Activated T-helper 9 cell treated with anti-CD3 and anti-CD28 coated beads, Interleukin-2, amount 50 U/mL, for 16 hours (primary cell): ENCODE results near the gene ZNF787.

Source experiments
- DNase-seq: peaks from one replicate; pipeline ENCODE4 v3.0.0-alpha.2; 2020; ENCODE audit warnings: low read depth

Gene ZNF787

DNA sequence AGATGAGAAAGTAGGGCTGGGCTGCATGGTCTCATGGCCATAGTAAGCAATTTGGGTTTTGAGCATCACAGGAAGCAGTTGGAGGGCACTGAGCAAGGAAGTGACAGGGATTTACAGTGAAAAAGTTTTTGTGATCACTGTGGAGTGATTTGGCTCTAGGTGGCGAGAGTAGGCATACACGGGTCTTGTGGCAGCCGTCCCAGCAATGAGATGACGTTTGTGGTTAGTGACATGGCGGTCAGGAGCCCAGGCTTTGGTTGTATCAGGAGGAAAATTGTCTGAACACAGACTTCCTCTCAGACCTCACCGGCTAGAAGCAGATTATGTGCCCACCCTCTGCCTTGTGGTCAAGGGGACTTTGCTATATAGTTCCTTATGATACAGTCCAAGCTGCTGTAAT lies 23.3 kb upstream of the ZNF787 start:
- DNase-seq = no peak

GRCh38 chr19:56142897-56143434 lies 21.9 kb upstream of the ZNF787 start:
- no peak for DNase-seq

- no peak for DNase-seq
Measured at GRCh38 chr19:56142087-56142787, 21.1 kb upstream of the ZNF787 start.

GRCh38 chr19:56141417-56141993 lies 20.4 kb upstream of the ZNF787 start:
- no peak for DNase-seq

- DNase-seq = peak; percentile 99
Measured at GRCh38 chr19:56140583-56141416, 19.7 kb upstream of the ZNF787 start, which contains the start of gene ZNF444. Gene ZNF444 (plus strand): TSS chr19:56141287. CDS start chr19:56146912, 5,625 bp downstream.

DNA sequence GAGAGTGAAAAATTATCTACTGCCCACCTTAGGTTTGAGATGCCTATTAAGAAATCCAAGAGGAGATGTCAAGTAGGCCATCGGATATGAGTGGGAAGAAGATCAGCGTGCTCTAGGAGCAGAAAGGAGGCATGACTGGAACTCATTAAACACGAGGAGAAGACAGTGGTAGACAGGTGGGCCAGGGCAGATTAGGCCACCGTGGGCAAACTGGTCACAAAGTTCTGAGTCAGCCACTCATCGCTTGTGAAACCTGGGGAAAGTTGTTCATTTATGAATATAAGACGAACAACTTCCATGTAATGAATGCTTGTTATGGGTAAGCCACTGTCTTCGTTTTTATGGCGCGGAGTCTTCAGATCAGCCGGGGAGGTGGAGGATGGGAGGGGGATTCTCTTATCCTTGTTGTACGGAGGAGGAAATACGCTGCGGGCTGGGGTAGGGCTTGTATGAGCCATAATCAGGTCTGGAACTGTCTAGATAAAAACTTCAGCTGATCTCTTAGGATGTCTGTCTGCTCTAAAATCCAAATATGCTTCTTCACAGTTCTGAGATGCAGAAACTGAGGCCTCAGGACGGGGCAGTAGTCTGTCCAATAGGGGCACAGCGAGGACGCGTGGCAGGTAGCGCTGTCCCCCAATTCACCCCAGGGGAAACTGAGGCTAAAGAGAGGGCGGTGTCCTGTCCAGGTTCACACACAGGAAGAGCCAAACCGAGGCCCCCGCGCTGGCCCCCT lies 18.9 kb upstream of the ZNF787 start:
- no peak for DNase-seq

DNA sequence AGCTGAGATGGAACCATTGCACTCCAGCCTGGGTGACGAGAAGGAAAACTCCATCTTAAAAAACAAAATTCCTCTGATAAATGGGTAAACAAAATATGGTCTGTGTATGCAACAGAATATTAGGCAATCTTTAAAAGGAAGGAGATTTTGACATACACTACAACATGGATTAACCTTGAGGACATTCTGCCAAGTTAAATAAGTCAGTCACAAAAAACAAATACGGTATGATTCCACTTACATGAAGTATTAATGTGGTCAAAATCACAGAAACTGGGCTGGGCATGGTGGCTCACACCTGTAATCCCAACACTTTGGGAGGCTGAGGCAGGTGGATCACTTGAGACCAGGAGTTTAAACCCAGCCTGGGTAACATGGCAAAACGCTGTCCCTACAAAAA lies 17.0 kb upstream of the ZNF787 start:
- DNase-seq = no peak

GRCh38 chr19:56137405-56137804 lies 16.3 kb upstream of the ZNF787 start:
- DNase-seq = no peak

- DNase-seq = no peak
Measured at GRCh38 chr19:56136362-56136761, 15.3 kb upstream of the ZNF787 start.

DNA sequence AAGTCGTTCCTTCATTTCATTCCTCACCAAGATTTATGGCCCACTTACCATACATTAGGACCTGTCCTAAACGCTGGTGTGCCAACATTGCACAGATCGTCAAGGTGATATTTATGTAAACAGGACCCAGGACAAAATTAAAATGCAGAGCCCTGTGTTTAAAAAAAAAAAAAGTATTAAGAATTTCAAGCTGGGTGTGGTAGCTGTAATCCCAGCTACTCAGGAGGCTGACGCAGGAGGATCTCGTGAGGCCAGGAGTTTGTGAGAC lies 13.5 kb upstream of the ZNF787 start:
- no peak for DNase-seq

DNA sequence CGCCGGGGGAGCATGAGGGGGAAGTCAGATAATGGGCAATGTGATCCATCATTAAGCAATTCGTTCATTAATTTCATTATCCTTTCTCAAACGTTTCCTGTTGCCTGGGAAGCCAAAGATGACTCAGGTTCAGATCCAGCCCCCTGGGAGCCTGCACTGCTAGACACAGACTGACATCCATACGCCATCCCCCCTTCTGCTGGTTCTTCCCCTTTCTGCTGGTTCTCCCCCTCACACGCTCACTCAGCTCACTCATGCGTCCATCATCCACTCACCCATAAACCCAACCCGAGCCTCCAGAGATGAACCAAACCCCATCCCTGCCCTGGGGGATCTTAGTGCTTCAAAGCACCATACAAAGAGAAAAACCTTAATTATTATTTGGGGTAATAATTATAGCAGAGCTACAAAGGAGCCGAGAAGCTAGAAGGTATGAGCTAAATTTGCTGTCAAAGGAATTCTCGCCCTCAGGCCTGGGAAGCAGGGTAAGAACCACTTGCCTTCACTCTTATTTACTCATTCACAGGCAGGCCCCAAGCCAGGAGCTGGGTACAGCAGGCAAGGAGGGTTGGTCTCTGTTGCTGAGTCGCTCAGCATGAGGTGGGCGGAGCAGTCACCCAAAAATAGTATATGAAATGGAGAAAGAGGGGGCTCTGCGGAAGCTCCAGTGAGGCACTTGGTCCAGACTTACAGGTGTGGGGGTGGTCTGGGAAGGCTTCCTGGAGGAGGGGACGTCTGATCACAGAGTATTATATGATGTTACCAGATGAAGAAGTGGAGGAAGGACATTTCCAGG lies 13.0 kb upstream of the ZNF787 start:
- no peak for DNase-seq

GRCh38 chr19:56132316-56132822 lies 11.3 kb upstream of the ZNF787 start:
- DNase-seq = no peak

GRCh38 chr19:56131651-56132050 lies 10.6 kb upstream of the ZNF787 start:
- DNase-seq = no peak

DNA sequence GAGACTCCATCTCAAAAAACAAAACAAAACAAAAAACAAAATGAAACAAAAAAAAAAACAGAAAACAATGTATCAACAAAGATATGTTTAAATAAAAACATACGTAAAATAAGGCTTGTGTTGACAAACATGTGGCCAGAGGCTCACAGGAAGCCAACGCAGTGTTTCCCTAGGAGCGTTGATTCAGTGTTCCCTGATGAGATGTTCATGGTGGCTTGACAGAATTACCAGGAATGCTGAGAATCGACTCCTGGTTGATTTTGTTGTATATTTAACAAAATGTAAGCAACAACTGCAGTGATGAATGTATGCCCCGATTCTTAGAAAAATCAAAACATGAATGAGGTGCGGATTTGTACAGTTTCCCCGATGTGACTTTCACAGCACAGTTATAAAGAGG lies 8.9 kb upstream of the ZNF787 start:
- no peak for DNase-seq

DNA sequence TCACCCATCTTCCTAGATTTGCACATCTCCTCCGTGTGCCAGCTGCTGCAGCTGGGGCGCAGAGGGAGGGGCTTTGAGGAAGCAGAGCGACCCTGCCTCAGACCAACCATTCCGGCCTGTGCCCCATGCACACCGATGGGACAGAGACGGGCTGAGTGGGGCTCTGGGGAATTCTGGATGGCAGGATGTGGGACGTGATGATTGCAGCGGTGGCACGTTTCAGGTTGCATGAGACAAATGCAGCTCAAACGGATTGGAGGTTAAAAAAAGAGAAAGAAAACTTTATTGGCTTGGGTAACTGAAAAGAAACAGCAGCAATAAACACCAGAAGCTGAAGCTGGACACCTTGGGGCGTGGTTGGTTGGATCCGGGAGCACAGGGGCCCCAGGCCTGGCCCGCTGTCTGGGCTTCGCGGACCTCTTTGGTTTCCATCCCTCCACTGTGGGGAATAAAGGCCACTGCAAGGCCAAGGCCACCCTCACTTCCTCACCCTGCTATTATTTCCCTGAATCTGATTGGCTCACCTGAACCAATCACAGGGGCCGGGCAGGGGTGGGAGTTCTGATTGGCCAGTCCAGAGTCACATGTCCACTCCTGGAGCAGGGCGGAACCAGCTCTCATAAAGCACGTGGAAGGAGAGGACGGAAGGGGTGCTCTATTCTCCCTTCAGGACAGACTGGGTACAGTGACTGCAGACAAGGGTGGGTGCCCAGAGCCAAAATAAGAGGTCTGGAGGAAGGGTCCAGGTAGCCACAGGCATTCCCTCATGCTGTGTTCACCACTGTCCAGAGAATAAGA lies 6.1 kb upstream of the ZNF787 start:
- no peak for DNase-seq

DNA sequence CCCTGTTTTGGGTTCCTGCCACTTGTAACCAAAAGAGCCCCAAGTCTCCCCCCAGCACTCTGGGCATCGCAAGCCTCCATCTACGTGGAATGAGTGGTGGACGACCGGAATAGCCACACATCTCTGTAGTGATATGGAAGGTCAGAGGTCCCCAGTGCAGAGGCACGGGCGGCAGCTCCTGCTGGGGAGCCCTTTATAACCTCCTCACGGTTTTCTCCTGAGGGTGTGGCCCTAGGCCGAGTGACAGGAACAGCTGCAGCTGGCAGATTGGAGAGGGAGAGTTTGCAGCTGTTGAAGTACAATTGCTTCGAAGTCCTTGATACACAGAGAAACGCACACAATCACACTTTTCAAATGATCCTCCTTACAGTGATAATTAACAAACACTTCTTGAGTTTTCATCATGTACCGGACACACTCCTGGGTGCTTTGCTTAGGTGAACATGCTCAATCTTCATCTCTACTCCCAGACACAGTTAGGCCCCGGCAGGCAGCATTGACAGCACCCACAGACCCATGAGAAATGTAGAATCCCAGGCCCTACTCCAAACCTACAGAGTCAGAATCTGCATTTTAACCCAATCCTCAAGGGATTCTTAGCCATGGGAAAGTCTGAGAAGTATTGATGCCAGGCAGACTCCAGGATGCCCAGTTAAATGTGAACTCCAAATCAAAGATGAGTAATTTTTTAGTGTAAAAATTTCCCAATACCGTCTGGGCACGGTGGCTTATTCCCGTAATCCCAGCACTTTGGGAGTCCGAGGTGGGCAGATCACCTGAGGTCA lies 4.9 kb upstream of the ZNF787 start:
- no peak for DNase-seq

- no peak for DNase-seq
Measured at GRCh38 chr19:56124578-56124977, 3.5 kb upstream of the ZNF787 start.

DNA sequence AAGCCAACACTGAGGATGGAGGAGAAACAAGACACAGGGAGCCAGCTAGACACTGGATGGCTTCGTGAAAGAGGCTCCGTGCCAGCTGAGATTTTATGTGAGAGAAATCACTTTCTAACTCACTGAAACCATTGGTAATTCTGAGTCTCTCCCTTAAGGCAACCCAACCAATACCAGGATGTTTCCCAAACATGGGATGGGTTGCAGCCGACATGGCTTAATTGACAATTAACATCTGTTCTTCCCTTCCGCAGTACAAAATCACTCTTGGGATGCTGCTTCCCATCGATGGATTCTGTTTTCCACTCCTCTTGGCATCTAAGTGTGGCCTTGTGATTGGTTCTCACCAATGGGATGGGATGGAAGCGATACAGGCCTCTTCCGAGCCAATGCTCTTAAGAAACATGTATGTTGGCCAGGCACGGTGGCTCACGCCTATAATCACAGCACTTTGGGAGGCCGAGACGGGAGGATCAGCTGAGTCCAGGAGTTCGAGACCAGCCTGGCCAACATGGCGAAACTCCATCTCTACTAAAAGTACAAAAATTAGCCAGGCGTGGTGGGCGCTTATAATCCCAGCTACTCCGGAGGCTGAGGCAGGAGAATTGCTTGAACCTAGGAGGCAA lies 2.3 kb upstream of the ZNF787 start:
- no peak for DNase-seq
